Measurements from ENCODE around the gene GLRA2.

The GLRA2 gene

GRCh38 chrX:14529290-14529989 is at the start of gene GLRA2:
Gene GLRA2 (plus strand): TSS chrX:14529536. CDS start chrX:14530058, 522 bp downstream.
- DNase-seq: no peak

GRCh38 chrX:14489437-14489836 is 39.9 kb upstream of the GLRA2 start:
- no peak for DNase-seq

DNA sequence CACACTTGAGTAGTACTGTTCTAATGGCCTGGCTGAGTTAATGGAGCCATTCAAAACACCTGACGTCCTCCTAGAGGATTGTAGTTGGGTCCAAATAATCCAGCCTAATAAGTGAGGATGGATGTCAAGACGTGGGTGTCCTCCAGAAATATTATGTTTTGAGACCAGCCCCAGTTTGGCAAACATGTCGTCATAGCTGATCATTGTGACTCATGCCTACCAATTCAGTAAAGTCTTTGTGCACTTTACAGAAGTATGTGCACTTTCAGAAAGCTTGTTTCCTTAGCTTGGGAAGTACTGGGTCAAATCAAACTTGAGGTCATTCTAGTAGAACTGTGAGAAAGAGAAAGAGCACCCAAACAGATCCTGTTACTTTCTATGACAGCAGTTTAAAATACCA is 37.6 kb upstream of the GLRA2 start:
- DNase-seq: no peak

GRCh38 chrX:14496674-14497073 is 32.7 kb upstream of the GLRA2 start:
- DNase-seq: no peak

DNA sequence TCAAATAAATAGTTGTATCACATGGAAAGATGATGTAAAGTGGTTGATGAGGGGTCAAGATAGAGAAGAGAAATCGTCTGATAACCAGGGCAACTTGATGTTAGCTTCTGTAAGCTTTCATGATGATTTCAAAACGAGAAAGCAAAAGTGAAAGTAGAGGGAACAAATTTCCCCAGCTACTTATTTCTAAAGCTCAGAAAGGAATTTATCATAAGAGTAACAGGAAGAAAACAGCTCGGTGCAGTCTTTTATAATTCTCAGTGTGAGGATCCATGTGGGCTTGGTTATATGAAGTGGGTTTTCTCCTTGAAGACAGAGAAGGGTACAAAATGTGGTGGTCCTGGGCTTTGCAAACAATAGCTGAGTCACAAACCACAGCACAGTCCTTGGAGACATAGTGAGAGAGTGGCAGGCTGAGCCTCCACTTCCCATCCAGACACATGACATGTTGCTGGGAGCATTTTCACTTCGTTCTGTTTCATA is 32.1 kb upstream of the GLRA2 start:
- no peak for DNase-seq

DNA sequence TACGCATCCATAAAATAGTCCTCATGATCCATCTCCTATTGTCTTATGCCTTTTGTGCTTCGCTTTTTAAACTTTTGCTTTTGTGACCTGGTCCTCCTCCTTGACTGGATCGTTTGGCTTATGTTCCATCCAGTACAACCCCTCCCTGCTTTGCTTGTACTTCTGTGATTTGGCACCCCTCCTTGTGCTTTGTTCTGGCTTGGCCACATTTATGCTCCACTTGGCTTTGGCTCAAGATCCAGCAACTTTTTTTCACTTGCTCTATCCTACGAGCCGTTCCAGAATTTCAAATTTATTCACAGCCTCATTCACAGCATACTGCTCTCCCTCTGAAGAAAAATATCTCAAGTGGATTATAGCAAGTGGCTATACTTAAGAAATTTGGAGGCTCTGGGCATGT is 28.0 kb upstream of the GLRA2 start:
- DNase-seq: no peak

GRCh38 chrX:14504960-14505538 is 24.3 kb upstream of the GLRA2 start:
- no peak for DNase-seq

- no peak for DNase-seq
These were observed 23.7 kb upstream of the GLRA2 start for GRCh38 chrX:14505648-14506047.

GRCh38 chrX:14506866-14507265 is 22.5 kb upstream of the GLRA2 start:
- DNase-seq: no peak

DNA sequence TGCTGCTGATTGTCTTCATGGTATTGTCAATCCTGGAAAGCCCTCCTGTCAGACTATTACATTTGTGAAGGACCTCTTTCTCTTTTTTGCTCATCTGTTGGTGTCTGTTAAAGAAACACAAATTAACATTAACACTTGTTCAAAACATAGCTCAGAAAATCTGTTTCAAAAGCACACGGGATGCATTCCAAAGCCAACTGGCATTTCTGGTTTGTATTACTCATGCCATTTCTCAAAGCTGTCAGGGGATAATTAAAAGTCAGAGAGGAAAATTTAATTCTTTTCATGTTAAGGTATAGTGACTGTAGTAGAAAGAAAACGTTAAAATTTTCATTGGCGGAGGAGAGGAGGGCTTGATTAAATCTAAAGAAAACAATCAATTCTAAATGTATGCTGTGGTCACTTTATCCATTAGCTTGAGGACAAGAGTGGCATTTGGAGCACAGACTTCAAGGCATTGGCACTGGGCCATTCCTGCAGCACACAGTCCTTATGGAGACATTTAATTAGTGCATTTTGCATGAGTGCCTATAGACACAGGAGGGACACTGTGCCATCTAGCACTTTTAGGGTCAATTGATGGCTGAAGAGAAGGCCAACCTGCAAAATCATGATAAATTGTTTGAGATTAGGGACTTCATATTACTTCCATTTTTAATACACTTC is 21.2 kb upstream of the GLRA2 start:
- no peak for DNase-seq

- DNase-seq: no peak
These were observed 19.8 kb upstream of the GLRA2 start for GRCh38 chrX:14509325-14510057.

DNA sequence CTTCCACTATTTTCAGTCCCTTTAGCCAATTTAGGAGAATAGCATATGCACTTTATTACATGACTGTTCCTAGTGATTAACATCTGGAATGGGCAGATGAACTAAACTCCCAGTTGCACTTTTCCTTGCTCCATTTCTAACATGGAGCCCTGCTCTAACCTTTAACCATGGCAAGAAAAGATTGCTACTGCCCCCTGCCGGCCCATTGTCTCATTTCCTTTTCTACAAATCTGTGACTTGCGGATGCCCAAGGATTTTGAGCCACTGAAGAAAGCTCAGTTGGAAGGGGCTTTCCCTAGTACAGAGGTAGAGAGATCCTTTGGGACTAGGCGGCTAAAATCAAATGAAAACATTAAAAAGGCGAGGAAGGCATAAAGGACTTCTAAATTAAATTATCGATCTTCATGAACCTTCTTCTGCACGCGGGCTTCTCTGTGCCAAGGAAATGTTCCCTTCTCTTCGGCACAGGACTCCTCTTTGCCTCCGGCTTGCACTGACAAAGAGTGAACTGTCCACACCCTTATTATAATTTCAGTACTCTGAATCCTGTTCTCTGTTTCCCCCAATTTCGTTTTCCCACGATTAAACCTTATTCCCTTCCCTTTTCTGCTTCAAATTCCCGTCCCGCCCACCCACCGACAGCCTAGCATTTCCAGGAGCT is 577 bp upstream of the GLRA2 start:
- peak; percentile 1 for DNase-seq

- no peak for DNase-seq
These were observed 4.5 kb downstream of the GLRA2 start for GRCh38 chrX:14533867-14534266.

- DNase-seq: no peak
These were observed 16.9 kb downstream of the GLRA2 start for GRCh38 chrX:14546190-14546589.

DNA sequence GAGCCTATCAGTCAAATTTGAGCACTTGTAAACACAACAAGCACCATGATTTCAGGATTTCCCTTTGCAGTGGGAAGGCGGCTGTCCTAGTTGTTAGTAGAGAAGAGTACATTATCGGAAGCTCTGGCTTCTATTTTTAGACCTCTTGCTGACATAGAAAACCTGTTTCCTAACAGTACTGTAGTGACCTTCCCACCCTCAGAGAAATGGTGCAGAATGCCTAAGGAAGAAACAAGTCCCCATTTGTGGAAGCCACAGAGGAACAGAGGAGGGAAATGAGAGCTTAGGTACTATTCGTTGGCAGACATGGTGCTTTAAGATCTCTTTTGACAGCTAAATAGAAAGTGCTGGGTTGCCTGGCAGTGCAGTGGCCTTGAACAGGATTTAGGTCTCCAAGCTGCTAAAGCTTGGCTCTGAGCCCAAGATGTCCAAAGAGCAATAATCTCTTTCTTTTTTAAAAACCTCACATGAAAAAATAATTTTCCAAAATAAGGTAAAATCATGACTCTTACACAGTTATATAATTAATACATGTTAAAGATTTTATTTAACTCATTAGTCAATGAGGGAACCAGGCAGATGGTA is 24.9 kb downstream of the GLRA2 start:
- no peak for DNase-seq

- DNase-seq: no peak
These were observed 34.7 kb downstream of the GLRA2 start for GRCh38 chrX:14564058-14564457.

GRCh38 chrX:14573161-14573560 is 43.8 kb downstream of the GLRA2 start:
- no peak for DNase-seq

DNA sequence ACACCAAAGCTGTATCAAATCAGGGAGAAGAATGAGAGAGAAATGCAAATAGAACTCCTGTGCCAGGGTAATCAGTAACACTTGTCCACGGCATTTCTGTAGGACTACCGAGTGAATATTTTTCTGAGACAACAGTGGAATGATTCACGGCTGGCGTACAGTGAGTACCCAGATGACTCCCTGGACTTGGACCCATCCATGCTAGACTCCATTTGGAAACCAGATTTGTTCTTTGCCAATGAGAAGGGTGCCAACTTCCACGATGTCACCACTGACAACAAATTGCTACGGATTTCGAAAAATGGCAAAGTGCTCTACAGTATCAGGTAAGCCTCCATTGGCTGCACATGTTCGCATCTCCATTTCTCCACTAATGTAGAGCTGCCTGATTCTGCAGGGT is 51.7 kb downstream of the GLRA2 start:
- no peak for DNase-seq

- no peak for DNase-seq
These were observed 55.2 kb downstream of the GLRA2 start for GRCh38 chrX:14584548-14584947.

DNA sequence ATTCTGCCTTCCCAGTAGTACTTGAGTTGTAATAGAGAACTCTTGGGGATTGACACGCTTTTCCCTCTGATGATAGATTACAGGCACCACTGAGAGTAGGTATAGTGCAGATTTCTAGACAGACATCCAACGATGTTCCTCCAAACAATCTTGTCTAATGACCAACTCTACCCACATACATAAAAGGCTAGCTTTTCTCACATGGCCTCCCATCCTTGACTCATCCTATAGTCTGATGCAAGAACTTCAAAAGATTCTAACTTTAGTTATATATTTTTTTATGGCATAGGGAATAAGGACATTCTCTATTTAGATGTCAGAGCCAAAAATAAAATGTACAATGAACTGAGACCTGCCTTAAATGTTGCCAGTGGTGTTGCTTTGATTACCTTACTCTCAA is 60.9 kb downstream of the GLRA2 start:
- no peak for DNase-seq

DNA sequence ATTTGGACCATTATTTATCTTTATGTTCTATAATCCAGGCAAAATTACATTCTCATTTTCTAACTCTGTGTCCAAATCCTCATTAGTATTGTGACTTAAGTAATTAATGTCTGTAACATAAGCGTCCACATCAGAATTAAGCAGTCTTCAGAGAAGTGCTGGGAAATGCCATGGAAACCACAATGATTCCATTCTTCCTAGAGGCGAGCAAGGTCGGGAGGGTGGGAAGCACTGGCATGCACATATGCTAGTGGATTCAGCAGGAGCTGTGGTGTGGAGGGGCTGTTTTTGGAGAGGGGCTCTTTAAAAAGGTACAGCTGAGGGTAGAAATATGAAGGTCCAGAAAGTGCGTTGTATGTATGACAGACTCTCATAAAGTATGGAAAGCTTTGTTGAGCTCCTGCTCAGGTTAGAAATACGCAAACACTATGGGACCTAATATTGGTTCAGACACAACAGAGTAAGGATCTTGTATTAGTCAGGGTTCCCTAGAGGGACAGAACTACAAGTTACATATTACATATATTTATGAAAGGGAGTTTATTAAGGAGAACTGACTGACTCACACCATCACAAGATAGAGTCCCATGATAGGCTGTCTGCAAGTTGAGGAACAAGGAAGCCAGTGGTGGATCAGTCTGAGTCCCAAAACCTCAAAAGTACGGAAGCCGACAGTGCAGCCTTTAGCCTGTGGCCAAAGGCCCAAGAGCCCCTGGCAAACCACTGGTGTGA is 61.5 kb downstream of the GLRA2 start:
- DNase-seq: no peak

GRCh38 chrX:14591976-14592375 is 62.6 kb downstream of the GLRA2 start:
- DNase-seq: no peak
